GM19463 (cell line): ENCODE results near the gene IQGAP2.
"Not testable (repeated sequence)": the region's sequence is repeated elsewhere in the genome, so short reads cannot be mapped to it uniquely, and the experiment has no call there.

Experiments used
- ATAC-seq: cut with Tn5 transposase; IDR thresholded peaks from one replicate; pipeline ENCODE4 v1.9.1; 2021; ENCODE audit warnings: mild to moderate bottlenecking, moderate library complexity; ENCODE audit not compliant: unreplicated experiment

The IQGAP2 gene

DNA sequence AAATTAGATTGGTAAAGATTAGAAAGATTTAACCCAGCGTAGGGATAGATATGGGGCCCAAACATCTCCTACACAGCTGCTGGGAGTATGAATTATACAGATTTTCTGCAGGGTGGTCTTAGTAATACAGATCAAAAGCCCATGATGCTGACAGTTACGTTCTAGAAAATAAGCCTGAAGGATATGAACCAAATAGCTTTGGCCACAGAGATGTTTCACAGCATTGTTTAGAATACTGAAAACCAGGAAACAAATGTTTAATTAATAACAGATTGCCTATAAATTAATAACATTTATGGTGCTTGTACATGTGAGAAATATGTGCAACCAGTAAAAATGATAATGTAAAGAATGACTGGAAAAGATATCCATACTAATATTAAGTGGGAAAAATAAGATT is 195.4 kb downstream of the IQGAP2 start:
- ATAC-seq: no peak

DNA sequence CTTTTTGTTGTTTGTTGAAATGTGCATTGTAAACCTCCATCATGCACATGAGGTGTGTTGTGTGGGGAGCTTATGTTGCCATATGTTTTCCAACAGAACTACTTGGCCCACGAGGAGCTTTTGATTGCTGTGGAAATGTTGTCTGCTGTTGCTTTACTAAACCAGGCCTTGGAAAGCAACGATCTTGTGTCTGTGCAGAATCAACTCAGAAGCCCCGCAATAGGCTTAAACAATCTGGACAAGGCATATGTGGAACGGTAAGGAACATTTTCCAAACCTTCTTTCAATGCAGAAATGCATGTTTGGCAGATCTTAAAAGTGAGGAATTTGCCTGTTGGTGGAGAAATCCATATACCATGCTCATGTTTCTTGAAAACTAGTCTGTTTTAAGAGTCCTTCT is 197.6 kb downstream of the IQGAP2 start:
- no peak for ATAC-seq

DNA sequence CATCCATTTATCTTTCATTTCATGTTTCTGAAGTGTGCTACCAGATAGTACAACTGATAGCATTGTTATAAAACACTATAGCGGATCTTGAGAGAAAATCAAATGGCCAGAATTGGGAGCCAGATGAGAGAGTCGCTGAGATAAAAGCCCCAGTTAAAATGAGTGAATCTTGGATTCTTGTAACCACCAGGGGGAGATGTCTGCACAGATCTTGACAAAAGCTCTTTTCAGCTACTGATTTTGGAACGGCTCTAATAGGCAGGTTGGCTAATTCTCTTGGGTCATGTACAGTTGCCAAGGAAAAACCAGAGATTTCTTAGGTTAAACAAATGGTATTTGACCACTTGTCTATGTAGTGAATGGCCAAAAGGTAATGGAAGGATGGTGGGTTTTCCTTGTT is 198.4 kb downstream of the IQGAP2 start:
- ATAC-seq: no peak

DNA sequence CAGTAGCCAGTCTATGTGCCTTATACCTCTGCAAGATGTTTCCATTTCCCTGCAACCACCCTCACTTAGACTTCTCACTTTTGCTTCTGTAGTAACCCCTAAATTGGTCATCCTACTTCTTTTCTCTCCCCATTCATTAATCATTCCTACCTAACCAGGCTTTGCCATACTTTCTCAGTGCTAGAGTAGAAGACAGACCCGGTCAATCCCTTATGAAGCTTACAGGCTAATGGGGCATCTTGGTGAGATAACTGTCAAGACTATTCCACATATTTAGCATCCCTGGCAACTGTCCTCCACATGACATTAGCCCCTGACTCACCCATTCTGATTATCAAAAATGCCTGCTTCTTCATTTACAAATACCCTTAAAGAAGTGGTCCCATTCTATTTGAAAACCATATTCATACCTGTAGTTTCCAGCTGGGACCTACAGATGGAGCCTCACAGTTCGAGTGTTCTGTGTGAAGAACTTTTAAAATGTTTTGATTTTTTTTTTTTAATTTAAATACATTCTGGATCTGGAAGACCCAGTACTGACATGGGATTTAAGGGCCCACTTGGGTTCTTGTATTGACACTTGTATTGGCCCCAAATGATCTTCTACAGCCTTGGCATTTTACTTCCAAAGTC is 199.1 kb downstream of the IQGAP2 start:
- ATAC-seq: no peak

DNA sequence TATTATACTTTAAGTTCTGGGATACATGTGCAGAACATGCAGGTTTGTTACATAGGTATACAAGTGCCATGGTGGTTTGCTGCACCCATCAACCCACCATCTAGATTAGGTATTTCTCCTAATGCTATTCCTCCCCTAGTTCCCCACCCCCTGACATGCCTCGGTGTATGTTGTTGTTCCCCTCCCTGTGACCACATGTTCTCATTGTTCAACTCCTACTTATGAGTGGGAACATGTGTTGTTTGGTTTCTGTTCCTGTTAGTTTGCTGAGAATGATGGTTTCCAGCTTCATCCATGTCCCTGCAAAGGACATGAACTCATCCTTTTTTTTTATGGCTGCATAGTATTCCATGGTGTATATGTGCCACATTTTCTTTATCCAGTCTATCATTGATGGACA is 200.9 kb downstream of the IQGAP2 start:
- not testable (repeated sequence) for ATAC-seq

DNA sequence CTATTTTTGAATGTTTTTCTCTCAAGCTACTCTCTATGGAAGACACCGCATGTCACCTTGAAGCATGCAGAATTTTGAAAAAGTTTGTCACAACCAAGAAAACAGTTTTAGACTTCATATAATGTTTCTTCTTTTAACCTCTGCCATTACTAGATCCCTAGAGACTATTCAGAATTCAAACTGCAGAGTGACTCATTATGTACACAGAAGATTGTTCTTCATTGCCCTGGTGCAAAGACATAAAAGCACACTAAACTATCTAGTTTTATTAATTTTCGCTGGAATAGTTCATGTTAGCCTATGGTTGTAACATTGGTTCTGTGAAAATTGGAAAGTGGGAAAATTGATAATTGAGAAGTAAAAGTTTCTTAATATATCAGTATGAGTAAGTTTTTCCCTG is 201.8 kb downstream of the IQGAP2 start:
- ATAC-seq: no peak

DNA sequence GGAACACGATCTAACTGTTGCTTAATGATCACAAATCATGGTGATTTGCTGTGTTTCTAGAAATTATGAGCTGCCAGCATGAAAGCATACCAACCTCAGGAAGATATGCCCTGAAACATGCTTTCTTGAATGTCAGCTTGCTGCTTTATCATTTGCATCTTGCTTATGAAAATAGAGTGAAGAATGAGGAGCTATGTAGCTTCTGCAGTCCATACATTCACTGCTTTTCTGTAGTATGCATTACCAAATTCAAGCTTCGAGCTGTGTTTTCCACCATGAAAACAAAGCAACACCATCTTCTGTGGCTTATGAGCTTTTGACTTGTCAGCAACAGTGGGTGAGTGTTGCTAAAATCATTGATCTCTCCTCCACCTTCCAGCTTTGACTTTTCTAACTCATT is 203.6 kb downstream of the IQGAP2 start:
- ATAC-seq: no peak

DNA sequence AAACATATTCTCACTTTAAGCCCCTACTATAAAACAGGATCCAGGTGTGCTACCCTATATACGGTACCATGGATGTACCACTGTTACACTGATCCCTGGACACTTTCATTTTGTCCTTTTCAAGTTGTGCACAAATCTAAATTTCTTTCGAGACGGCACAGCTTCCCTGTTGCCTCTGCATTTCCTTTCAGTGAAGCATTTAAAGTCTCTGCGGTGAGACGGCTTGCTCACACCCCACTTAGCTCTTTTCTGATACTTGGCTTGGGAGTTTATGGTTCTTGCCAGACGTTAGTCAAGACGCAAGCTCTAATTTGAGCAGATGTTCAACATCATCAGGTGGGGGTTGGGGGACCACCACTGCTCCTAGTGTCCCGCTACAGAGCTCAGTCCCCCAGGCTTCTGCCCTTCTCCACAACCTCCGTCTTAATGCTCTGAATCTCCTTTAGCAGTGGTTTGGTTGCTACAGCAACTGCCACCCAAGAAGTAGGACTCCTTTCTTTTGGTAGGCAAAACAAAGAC is 204.3 kb downstream of the IQGAP2 start:
- ATAC-seq: no peak

DNA sequence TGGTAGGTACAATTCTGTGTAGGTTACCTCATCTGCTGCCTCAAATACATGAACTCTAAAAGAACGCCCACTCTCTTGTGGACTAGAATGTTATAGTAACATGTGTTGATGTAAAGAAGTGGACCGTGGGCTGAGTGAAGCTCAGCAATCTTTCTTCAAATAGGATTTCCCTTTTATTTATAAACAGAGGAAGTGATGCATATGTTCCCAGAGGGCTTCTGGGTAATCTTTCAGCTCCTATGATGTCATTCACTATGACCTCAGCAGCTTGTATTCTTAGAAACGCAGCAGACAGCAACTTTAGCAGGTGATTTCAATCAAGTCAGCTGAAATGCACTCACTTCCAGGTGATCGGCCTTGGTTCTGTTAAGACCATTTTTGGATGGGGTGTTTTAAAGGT is 205.7 kb downstream of the IQGAP2 start:
- ATAC-seq: no peak

DNA sequence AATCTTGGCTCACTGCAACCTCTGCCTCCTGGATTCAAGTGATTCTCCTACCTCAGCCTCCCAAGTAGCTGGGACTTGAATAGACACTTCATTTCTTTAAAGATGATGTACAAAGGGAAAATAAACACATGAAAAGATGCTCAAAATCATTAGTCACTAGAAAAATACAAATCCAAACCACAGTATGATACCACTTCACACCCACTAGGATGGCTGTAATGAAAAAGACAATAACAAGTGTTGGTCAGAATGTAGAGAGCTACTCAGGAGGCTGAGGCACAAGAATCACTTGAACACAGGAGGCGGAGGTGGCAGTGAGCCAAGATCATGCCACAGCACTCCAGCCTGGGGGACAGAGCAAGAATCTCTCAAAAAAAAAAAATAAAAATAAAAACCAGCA is 207.1 kb downstream of the IQGAP2 start:
- ATAC-seq: no peak

DNA sequence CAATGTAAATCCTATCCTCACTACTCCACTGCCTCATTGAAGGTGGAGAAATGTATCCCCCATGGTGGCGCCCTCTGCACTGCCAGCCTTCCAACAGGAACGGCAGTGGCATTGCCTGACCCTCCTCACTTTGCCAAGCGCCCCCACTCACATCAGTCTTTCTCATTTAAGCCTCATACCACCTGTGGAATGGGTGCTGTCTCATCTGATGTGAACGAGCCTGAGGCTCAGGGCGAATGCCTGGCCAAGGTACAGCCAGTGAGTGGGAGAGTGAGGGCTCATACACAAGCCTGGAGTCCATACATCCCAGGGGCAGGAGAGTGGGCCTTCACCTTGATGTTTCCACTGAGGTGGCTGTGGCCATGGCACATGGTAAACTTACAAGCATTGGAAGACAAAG is 209.9 kb downstream of the IQGAP2 start:
- ATAC-seq: no peak

DNA sequence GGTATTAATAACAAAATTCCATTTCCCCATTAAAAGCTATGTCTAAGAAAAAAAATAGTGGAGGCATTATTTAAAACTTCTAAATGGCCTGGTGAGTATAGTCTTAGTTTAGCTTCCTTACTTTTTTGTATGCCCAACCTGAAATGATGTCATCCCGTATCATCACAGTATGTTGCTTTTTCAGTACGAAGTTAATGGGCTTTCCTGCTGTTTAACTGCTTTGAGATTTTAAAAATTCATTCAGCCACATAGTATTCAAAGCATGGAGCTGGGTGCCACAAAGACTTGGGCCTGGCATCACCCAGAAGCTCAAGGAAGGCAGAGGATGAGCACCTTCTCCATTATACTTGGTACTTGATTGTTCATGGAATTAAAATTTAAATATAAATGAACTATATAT is 212.7 kb downstream of the IQGAP2 start:
- no peak for ATAC-seq

DNA sequence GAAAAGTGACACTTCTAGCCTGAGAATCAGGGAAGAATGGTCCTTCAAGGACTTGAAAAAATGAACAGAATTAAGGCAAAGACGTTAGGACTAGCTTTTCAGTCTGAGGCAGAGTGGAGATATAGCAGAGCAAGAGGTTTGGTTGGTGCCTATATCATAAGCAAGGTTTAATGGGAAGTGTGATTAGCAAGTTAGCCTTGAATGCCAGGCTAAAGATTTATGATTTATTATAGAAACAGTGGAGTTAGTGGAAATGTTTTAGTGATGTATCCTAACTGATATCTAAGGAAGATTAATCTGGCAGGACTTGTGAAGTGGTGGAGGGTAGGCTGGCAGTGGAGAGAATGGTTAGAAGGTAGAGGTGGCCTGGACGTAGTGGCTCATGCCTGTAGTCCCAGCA is 213.1 kb downstream of the IQGAP2 start:
- ATAC-seq: no peak

DNA sequence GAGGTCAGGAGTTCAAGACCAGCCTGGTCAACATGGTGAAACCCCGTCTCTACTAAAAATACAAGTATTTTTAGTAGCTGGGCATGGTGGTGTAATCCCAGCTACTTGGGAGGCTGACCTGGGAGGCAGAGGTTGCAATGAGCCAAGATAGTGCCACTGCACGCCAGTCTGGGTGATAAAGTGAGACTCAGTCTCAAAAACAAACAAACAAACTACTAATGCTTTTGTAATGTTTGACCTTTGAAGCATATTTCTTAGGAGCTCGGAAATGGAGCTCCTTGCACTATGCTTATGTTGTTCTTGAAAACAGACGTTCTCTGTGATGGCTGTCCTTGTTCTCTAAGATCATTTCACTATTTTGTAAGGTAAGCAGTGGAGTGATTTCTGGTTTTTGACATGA is 214.1 kb downstream of the IQGAP2 start:
- no peak for ATAC-seq

DNA sequence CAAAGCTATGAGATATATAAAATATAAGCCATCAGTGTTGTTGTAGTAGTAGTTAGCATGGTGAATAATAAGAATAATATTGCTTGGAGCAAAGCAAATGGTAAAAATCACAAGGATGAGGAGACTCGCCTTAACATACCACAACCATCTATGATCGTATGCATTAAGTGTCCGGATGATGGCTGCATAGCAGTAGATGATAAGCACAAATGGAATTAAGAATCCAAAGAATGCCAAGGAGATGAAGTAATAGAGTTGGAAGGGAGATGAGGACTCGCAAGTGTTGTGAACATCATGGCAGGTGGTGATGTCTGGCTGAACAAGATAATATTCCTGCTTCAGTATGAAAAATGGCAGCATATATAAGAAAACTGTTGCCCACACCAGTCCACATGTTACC is 214.6 kb downstream of the IQGAP2 start:
- ATAC-seq: no peak

DNA sequence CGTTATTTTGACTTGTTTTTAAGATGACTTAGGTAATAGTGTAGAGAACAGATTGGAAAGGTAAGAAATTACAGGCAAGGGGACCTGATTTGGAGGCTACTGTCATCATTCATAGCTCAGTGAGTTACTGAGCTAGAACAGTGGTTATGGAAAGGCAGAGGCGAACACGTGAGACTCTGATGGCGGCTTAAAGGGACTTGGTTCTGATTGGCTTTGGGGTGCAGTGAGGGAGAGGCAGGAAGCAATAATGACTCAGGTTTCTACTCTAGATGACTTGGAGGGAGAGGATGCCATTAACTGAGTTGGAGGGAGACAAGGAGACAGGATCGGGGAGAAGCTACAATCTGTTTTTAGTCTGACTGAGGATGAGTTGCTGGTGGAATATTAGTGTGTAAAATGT is 217.1 kb downstream of the IQGAP2 start:
- ATAC-seq: no peak

DNA sequence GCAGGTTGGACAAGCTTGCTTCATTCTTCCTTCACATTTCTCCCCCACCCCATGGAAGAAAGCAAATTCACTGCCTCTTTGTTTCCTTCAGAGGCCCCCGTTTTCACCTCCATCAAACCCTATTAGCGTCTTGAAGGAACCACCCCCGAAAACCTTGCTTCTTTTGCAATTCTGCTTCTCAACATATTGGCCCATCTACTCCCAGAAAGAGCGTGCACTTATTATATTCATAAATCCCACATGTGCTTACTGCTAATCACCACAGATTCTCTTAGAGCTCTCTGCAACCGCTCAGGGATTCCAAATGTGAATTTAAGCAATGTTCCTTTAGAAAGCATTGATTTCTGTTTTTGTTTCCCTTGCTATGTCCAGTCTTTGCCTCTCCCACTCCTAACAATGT is 219.0 kb downstream of the IQGAP2 start:
- ATAC-seq: no peak

DNA sequence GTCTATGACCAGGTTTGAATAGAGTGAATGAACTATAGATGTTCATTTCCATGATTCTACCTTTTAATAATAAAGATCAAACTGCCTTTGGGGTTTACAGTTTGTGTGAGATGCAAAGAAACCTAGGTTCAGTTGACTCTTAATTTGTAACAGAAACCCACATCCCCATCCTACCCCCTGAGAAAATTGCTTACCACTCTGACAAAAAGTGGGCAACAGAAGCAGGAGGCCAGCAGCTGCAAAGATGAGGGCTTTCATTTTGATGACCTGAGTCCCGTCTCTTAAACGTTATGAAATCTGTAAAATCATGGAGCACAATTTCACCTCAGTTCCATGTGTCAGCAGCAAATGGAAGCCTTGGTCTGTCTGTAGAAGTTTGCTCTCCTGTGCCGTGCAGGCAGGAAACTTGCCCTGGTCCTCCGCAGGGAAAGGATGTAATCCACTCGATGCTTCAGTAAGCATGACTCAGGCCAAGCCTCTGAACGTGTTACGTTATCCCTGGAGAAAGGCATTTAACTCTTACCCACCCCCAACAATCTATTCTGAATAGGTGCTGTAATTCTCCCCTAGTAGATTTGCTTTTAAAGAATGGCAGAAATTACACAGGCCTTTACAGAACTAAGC is 220.0 kb downstream of the IQGAP2 start, which contains the start of gene F2RL2:
Gene F2RL2, minus strand, starts transcription at position 431 of the 624 bp plus-strand sequence. Its CDS starts 173 bp downstream, at position 258.
- ATAC-seq: no peak

DNA sequence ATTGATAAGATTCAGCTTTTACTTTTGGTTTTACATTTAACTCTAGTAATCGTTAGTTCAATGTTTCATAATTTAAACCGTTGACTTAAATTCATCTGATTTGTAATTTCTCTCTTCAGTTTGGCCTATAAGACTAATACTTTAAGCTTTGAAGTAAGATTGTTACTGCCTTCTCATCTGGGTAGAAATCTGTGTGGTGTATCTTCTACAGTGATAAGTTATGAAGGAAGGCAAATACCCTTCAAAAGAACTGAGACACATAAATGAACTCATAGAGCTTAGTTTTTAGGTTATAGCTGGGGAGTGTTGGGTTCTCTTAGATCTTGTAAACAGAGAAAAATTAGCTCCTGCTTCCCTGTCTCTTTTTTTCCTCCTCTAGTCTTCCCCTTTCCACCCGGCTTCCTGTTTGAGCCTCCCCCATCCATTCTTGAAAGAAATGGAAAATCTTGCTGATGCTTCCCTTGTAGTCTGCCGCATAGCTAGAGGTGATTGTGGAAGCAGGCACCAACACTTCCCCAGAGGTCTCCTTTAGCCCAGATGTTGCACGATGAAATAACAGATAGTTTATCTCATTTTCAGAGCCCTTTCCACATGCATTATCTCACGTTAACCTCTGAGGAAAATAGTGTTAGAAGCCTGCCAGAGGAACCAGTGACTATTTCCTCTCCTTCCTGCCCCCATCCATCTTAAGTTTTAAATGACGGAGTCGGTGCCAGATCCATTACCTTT is 222.2 kb downstream of the IQGAP2 start:
- ATAC-seq: no peak

DNA sequence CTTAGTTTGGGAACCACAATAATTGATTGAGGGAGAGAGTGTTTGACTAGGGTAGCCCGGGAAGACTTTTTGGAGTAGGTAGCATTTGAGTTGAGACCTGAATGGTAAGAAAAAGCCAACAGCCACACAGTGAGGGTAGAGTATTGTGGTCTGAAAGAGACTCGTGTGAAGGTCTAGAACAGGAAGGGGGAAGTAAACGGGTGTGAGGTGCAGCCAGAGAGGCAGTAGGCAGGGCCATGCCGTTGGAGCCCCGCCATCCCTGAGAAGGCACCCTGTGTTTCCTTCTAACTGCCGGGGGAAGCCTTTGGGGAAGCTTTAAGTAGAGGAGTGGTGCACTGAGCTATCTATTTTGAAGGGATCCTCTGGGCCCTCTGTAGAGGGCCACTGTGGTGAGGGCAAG is 223.7 kb downstream of the IQGAP2 start:
- ATAC-seq: no peak

DNA sequence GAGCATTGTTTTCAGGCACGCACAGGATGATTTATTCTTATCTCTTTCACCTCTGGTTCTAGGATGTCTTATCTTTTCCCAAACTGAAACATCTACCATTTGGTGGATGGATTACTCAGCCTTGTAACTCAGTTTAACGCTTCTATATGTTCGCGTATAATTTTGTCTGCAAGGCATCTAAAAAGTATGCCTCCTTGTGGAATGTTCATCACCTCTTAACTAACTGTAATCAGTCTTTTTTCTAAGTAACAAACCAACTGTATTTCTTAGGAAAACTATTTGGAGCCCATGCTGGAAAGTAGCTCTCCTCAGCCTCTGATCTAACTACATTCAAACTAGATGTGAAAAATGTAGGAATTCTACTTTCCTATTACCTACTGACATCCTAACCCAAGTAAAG is 231.6 kb downstream of the IQGAP2 start:
- no peak for ATAC-seq

DNA sequence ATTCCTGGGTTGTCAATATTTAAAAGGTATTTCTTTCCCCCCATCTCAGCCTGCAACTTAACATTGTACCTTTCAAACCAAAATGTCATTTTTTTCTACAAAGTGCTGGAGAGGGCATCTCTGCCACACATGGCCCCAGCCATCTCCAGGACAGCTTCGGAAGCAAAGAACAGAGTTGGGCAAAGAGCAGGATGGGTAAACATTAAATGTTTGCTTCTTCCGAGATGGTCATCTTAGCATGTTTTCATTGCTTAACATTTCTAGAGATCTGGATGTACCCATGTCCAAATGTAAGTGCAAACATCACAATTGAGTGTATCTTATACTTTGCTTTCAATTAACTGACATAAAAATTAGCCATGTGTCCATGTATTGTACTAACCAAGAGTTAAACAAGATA is 234.4 kb downstream of the IQGAP2 start:
- no peak for ATAC-seq
